Tibial artery (tissue), 4 donors: ENCODE results near the gene AKR1C1.
"Not testable (repeated sequence)": the region's sequence is repeated elsewhere in the genome, so short reads cannot be mapped to it uniquely, and the experiment has no call there.

Experiments used
- DNase-seq, 2 donors: peaks; one replicate each; pipeline ENCODE4 v3.0.0-alpha.2; 2019
- H3K27ac ChIP-seq, 2 donors: fragments of 200-600 bp; sonication (generic) in 1 of 2; 1 replicate in 1 of 2; 2 replicates in 1 of 2; pipeline ENCODE4 v1.5.1; 2018 to 2019; ENCODE audit warnings: mild to moderate bottlenecking in 1 of 2
- H3K27me3 ChIP-seq, 2 donors: fragments of 200-600 bp; sonication (generic) in 1 of 2; one replicate each; pipeline versions ENCODE4 v1.5.1 to v1.6.0; 2016 to 2019
- H3K36me3 ChIP-seq, 3 donors: fragments of 200-600 bp; sonication (generic) in 2 of 3; one replicate each; pipeline ENCODE4 v1.5.1; 2016 to 2019; ENCODE audit warnings: mild to moderate bottlenecking in 2 of 3
- H3K4me1 ChIP-seq, 4 donors: fragments of 200-600 bp; sonication (generic) in 2 of 4; 1 replicate in 3 of 4; 2 replicates in 1 of 4; pipeline ENCODE4 v1.5.1; 2016 to 2019
- H3K4me3 ChIP-seq, 2 donors: fragments of 200-600 bp; sonication (generic) in 1 of 2; 1 replicate in 1 of 2; 2 replicates in 1 of 2; pipeline ENCODE4 v1.5.1; 2018 to 2019; ENCODE audit warnings: mild to moderate bottlenecking in 2 of 2
- H3K9me3 ChIP-seq, 3 donors: fragments of 200-600 bp; sonication (generic) in 1 of 3; one replicate each; pipeline ENCODE4 v1.5.1; 2016 to 2019
- intact Hi-C: fragments of 100-400 bp; cut with DNase I; formaldehyde crosslinking; loops from one replicate; pipeline ENCODE4 v1.15.0; 2023; ENCODE audit warnings: low total_unique reads
- TF ChIP-seq, protein P1 (sequence below), 2 experiments: fragments of 200-600 bp in 1 of 2; fragments of 450-650 bp in 1 of 2; IDR thresholded peaks; one replicate each; pipeline ENCODE4 v1.5.1; 2017 to 2019; ENCODE audit warnings: antibody characterized with exemption in 2 of 2, mild to moderate bottlenecking in 1 of 2, moderate library complexity in 1 of 2

The AKR1C1 gene

DNA sequence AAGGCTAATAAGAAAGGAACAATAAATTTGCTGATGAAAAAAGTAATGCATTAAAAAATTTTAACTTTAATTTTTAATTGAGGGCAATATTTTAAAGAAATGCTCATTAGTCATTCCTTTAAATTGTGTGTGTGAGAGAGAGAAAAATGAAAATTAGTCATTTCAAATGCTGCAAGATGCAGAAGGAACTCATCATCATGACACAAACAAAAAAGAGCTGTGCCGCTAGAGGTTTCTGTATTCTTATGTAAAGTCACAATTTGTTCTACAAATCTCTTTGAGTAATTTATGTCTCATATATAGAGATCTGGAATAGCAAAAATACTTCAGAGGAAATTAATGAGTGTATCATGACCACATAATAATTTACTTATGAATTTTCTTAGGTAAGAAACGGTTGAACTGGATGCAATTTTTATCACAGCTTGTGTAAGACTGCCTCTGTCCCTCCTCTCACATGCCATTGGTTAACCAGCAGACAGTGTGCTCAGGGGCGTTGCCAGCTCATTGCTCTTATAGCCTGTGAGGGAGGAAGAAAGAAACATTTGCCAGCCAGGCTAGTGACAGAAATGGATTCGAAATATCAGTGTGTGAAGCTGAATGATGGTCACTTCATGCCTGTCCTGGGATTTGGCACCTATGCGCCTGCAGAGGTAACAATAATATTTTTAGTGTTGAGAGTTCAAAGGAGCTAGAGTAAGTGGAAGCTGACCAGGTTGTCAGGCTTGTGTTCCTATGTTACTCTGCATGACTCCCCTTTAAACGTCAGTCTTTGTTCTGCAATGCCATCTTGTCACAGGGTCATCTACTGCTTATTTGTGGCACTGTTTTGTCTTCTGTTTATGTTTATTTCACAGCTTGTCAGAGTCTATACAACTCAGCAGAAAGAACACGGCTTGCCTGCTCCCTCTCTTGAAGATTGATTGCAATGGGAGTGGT is at the start of gene AKR1C1:
AKR1C1 (plus strand) TSS at position 540 of the 939 bp plus-strand sequence; CDS start at position 570, 30 bp downstream.
- H3K36me3 ChIP-seq, H3K4me1 ChIP-seq, H3K9me3 ChIP-seq, H3K27me3 ChIP-seq, DNase-seq, H3K27ac ChIP-seq, intact Hi-C loops: not testable (repeated sequence)
- H3K4me3 ChIP-seq, result peak within 1 kb of the TSS; percentile 24 to 33

DNA sequence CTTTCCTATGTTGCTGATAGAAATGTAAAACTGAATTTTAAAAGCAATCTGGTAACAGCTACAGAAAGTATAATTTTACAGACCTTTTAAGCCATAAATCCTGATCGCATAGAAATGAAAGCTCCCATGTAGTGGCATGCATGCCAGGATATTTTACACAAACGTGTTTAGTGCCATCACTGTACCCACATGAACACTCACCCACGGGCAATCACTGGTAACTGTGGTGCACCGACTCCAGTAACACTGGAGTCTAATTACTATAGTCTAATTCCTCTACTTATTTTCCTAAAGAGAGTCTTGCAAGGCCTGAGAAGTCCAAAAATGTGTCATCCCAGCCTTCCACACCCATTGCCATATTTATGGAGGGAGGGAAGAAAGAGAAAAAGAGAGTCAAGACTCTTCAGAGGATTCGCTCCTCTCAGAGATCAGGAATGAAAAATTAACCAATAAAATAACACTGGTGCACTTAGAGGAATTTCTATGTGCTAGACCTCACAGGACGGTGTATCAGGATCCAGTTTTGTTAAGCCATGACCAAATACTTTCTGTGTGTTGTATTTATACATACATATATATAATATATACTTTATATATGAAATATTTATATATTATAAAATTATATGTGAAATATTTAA is 48.9 kb upstream of the AKR1C1 start:
- Histone ChIP-seq H3K9me3 (no peaks in the 10 kb centered on the region), H3K27ac (no peak overlapping the region), H3K36me3 (peaks cover 0 to 4% (median 0%) of the 10 kb centered on the region in 3 donors), H3K4me1 (no peaks in the 10 kb centered on the region), H3K4me3 (no peak overlapping the region), H3K27me3 (no peaks in the 10 kb centered on the region)
- no peak for DNase-seq
- TF ChIP-seq, protein P1, sequence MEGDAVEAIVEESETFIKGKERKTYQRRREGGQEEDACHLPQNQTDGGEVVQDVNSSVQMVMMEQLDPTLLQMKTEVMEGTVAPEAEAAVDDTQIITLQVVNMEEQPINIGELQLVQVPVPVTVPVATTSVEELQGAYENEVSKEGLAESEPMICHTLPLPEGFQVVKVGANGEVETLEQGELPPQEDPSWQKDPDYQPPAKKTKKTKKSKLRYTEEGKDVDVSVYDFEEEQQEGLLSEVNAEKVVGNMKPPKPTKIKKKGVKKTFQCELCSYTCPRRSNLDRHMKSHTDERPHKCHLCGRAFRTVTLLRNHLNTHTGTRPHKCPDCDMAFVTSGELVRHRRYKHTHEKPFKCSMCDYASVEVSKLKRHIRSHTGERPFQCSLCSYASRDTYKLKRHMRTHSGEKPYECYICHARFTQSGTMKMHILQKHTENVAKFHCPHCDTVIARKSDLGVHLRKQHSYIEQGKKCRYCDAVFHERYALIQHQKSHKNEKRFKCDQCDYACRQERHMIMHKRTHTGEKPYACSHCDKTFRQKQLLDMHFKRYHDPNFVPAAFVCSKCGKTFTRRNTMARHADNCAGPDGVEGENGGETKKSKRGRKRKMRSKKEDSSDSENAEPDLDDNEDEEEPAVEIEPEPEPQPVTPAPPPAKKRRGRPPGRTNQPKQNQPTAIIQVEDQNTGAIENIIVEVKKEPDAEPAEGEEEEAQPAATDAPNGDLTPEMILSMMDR (IDR thresholded peaks at IDR 0.05), result no peak
- intact Hi-C loops, result no loop called here

DNA sequence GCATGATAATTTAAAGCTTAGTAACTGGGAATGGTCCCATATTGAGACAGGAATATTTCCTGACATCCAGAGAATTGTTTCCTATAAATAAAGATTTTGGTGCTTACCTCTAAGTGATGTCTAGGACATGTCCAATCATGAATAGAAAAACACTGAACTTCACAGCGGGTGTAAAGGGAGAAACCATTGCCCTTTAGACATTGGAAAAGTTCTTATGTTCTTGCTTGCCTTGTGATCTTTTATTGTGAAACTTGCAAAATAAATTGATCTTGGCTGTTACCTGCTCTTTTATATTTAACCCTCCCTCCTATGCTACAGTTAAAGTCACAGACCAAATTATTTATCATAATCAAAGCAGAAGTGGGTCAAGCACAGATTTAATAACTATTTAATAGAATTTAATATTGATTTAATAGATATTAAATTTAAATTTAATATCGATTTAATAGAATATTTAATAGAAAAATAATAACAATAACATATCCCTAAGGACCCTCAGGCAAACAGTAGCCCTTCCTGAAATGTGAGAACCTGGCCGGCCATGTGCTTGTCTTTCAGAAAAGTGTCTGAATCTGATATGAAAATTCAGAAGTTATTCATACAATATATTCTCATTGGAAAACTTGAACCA is 47.0 kb upstream of the AKR1C1 start:
- no peak overlapping the region for H3K4me3 ChIP-seq
- H3K9me3 ChIP-seq, result no peaks in the 10 kb centered on the region
- no peaks in the 10 kb centered on the region for H3K27me3 ChIP-seq
- intact Hi-C loops, result no loop called here
- H3K4me1 ChIP-seq, result no peaks in the 10 kb centered on the region
- no peaks in the 10 kb centered on the region for H3K36me3 ChIP-seq
- TF ChIP-seq, protein P1 (IDR thresholded peaks at IDR 0.05), result no peak
- no peak overlapping the region for H3K27ac ChIP-seq
- DNase-seq, result no peak

DNA sequence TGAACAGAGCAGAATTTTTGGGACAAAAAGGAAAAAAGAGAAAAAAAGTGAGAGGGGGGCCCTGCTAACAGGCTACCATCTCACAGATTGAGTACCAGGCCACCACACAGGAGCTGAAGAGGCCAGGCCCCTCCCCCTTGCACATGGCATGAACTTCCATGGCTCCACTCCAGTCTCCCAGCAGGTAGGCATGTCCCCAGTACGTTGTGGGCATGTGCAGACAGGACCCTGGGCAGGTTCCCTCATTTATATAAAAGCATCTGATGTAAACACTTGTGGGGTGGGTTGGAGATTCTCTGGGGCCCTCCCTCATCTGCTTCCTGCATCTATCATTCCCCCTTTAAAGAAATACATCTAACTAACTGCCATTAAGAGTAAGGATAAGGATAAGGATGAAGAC is 45.0 kb upstream of the AKR1C1 start:
- TF ChIP-seq, protein P1 (IDR thresholded peaks at IDR 0.05), result no peak

DNA sequence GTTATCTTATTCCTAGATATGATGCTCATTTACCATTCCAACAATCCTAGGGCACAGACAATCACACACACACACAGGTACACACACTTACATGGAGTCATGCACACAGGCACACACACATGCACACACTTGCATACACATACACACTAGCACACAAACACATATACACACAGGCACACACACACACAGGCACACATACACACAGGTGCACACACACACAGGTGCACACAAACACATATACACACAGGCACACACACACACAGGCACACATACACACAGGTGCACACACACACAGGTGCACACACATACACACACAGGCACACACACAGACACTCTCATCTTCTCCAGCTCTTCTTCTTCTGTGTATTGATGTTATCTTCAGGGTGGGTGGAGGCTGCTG is 38.7 kb upstream of the AKR1C1 start:
- H3K27ac ChIP-seq, DNase-seq, H3K36me3 ChIP-seq, H3K9me3 ChIP-seq, H3K4me1 ChIP-seq, H3K4me3 ChIP-seq, intact Hi-C loops, H3K27me3 ChIP-seq: not testable (repeated sequence)

More for the DNA sequence above, 45.0 kb upstream of the AKR1C1 start:
- Histone ChIP-seq H3K4me1 (no peaks in the 10 kb centered on the region), H3K9me3 (no peaks in the 10 kb centered on the region), H3K27ac (no peak overlapping the region), H3K4me3 (no peak overlapping the region), H3K27me3 (no peaks in the 10 kb centered on the region), H3K36me3 (no peaks in the 10 kb centered on the region)
- intact Hi-C loops, result no loop called here
- no peak for DNase-seq

- H3K27ac ChIP-seq, result no peak overlapping the region
- TF ChIP-seq, protein P1 (IDR thresholded peaks at IDR 0.05), result no peak
- H3K9me3 ChIP-seq, result peaks cover 0 to 12% (median 0%) of the 10 kb centered on the region in 3 donors
- no peaks in the 10 kb centered on the region for H3K27me3 ChIP-seq
- no peaks in the 10 kb centered on the region for H3K36me3 ChIP-seq
- H3K4me1 ChIP-seq, result no peaks in the 10 kb centered on the region
- H3K4me3 ChIP-seq, result no peak overlapping the region
- intact Hi-C loops, result no loop called here
- no peak for DNase-seq
Observed at GRCh38 chr10:4926400-4926799, 36.8 kb upstream of the AKR1C1 start.
